ENCODE results near the gene PDXP. TPM values are rescaled to one million over a fixed set of nuclear protein-coding genes. Genes with fewer than 3 reads are reported as not detected.
A peak's percentile ranks its signal among the peaks of the same experiment; 100 is the strongest.

Gene PDXP
- polyA plus RNA-seq, 1 donor (not counting 4 experiments of a cell fraction or from before 2014, with no cell fraction given), result 5.2 TPM

- Histone ChIP-seq H3K36me3 (ENCODE audit: control insufficient read depth in 2 of 2, extremely low read depth in 1 of 2, insufficient read depth in 2 of 2, low read length in 2 of 2) (peaks cover 25 to 31% of the 10 kb centered on the region in 2 experiments), H3K9me1 (ENCODE audit: control insufficient read depth, extremely low read depth, insufficient read depth, low read length) (no peaks in the 10 kb centered on the region), H3K4me2 (ENCODE audit: control insufficient read depth, extremely low read depth, insufficient read depth, low read depth, low read length) (no peak overlapping the region), H3K79me2 (ENCODE audit: control insufficient read depth, insufficient read depth, low read length) (no peaks in the 10 kb centered on the region), H3K4me3 (ENCODE audit: control insufficient read depth in 2 of 3, extremely low read depth in 1 of 3, insufficient read depth in 2 of 3, low read depth in 1 of 3, low read length in 3 of 3) (no peak overlapping the region), H3K27me3 (ENCODE audit: control insufficient read depth, extremely low read depth, insufficient read depth, low read length) (no peaks in the 10 kb centered on the region), H3K27ac (ENCODE audit: control insufficient read depth, insufficient read depth, low read length) (no peak overlapping the region), H2AFZ (ENCODE audit: control insufficient read depth, low read length) (no peak overlapping the region), H3K9me3 (ENCODE audit: control insufficient read depth, low read depth, low read length) (no peaks in the 10 kb centered on the region), H3K4me1 (ENCODE audit: control insufficient read depth, extremely low read depth, insufficient read depth, low read length) (peaks cover 7% of the 10 kb centered on the region), H4K20me1 (ENCODE audit: control insufficient read depth, extremely low read depth, insufficient read depth, low read length) (no peaks in the 10 kb centered on the region), H3K9ac (ENCODE audit: control insufficient read depth, extremely low read depth, insufficient read depth, low read length) (no peak overlapping the region)
- DNase-seq (ENCODE audit: low read depth, low spot score) (no peak), FAIRE-seq (no peak)
- TF ChIP-seq EZH2 (IDR thresholded peaks at IDR 0.05; ENCODE audit: low read length) (no peak), CTCF (optimal IDR thresholded peaks at IDR 0.05 in 1 of 3, IDR thresholded peaks at IDR 0.05 in 1 of 3, conservative IDR thresholded peaks at IDR 0.05 in 1 of 3; ENCODE audit: extremely low read depth in 1 of 3, insufficient read depth in 2 of 3, low read length in 3 of 3) (peak; percentile 49 to 82 (median 75))
- dilution Hi-C loops (cut with MboI; ENCODE audit: extremely low pct_ligation_motif_present, low sequenced_read_pairs), result no loop called here
These were observed 35.2 kb upstream of the PDXP start for GRCh38 chr22:37623075-37624016.

- Histone ChIP-seq H3K4me2 (ENCODE audit: control insufficient read depth, extremely low read depth, insufficient read depth, low read depth, low read length) (no peak overlapping the region), H4K20me1 (ENCODE audit: control insufficient read depth, extremely low read depth, insufficient read depth, low read length) (no peaks in the 10 kb centered on the region), H3K27ac (ENCODE audit: control insufficient read depth, insufficient read depth, low read length) (no peak overlapping the region), H2AFZ (ENCODE audit: control insufficient read depth, low read length) (no peak overlapping the region), H3K9ac (ENCODE audit: control insufficient read depth, extremely low read depth, insufficient read depth, low read length) (no peak overlapping the region), H3K27me3 (ENCODE audit: control insufficient read depth, extremely low read depth, insufficient read depth, low read length) (no peaks in the 10 kb centered on the region), H3K36me3 (ENCODE audit: control insufficient read depth in 2 of 2, extremely low read depth in 1 of 2, insufficient read depth in 2 of 2, low read length in 2 of 2) (peaks cover 26 to 31% of the 10 kb centered on the region in 2 experiments), H3K9me3 (ENCODE audit: control insufficient read depth, low read depth, low read length) (no peaks in the 10 kb centered on the region), H3K9me1 (ENCODE audit: control insufficient read depth, extremely low read depth, insufficient read depth, low read length) (no peaks in the 10 kb centered on the region), H3K4me3 (ENCODE audit: control insufficient read depth in 2 of 3, extremely low read depth in 1 of 3, insufficient read depth in 2 of 3, low read depth in 1 of 3, low read length in 3 of 3) (no peak overlapping the region), H3K79me2 (ENCODE audit: control insufficient read depth, insufficient read depth, low read length) (no peaks in the 10 kb centered on the region), H3K4me1 (ENCODE audit: control insufficient read depth, extremely low read depth, insufficient read depth, low read length) (peaks cover 7% of the 10 kb centered on the region)
- FAIRE-seq, result no peak
- TF ChIP-seq CTCF (optimal IDR thresholded peaks at IDR 0.05 in 1 of 3, IDR thresholded peaks at IDR 0.05 in 1 of 3, conservative IDR thresholded peaks at IDR 0.05 in 1 of 3; ENCODE audit: extremely low read depth in 1 of 3, insufficient read depth in 2 of 3, low read length in 3 of 3) (no peak), EZH2 (IDR thresholded peaks at IDR 0.05; ENCODE audit: low read length) (no peak)
- dilution Hi-C loops (cut with MboI; ENCODE audit: extremely low pct_ligation_motif_present, low sequenced_read_pairs), result no loop called here
- no peak for DNase-seq (ENCODE audit: low read depth, low spot score)
These were observed 34.5 kb upstream of the PDXP start for GRCh38 chr22:37624017-37624365.

Data from keratinocyte (primary cell).